ENCODE data around the gene CIB4.

- TF ChIP-seq POLR2A (IDR thresholded peaks at IDR 0.05; ENCODE audit: low read length) (no peak), GATA1 (IDR thresholded peaks at IDR 0.05; ENCODE audit: low read depth, low read length) (no peak)
Observed at GRCh38 chr2:26612034-26612433, 29.1 kb downstream of the CIB4 start.
